Endothelial cell of umbilical vein (primary cell): ENCODE measurements around the gene SUDS3. TPM values are rescaled to one million over a fixed set of nuclear protein-coding genes. Genes with fewer than 3 reads are reported as not detected.

Experiments
- BruUV-seq: library from RNA; stranded (reverse); fragments of 400-500 nt; replicated peaks from 2 replicates; lab custom pipeline; 2021; lab: Mats Ljungman, UMichigan
- CTCF ChIA-PET: fragments of 300-600, 350-600 bp; sonication (Branson Sonifier 250); formaldehyde crosslinking; loops from one replicate; lab custom pipeline; 2021; ENCODE audit warnings: antibody characterized with exemption, inconsistent platforms; lab: Charles Lee
- POLR2A ChIA-PET: fragments of 300-600, 350-600 bp; sonication (Branson Sonifier 250); formaldehyde crosslinking; loops from one replicate; lab custom pipeline; 2021; ENCODE audit warnings: antibody characterized with exemption, inconsistent platforms; lab: Charles Lee
- DNase-seq: peaks from one replicate; pipeline ENCODE4 v3.0.0-alpha.2; 2011; ENCODE audit warnings: low read depth, low spot score
- FAIRE-seq: peaks from 2 replicates; lab custom pipeline; 2011; peaks lifted over from hg19 to GRCh38; lab: Jason Lieb, UNC
- H2AFZ ChIP-seq: 2 replicates; pipeline ENCODE4 v1.6.0; 2012; ENCODE audit warnings: low read depth, low read length, control low read depth, inconsistent platforms
- H3K27ac ChIP-seq: 2 replicates; pipeline ENCODE4 v1.5.1; 2011; ENCODE audit warnings: low read depth, mild to moderate bottlenecking, control low read depth, low read length, moderate library complexity; ENCODE audit not compliant: insufficient read depth
- H3K27me3 ChIP-seq, 2 experiments: 2 replicates each; pipeline versions ENCODE4 v1.6.0 to v1.6.1; 2011; ENCODE audit warnings: low read length in 2 of 2, mixed read lengths in 1 of 2; ENCODE audit not compliant: control insufficient read depth in 2 of 2, insufficient read depth in 2 of 2
- H3K36me3 ChIP-seq, 2 experiments: 2 replicates in 1 of 2; 3 replicates in 1 of 2; pipeline ENCODE4 v1.5.1; 2011; ENCODE audit warnings: low read length in 2 of 2, mild to moderate bottlenecking in 1 of 2, moderate library complexity in 1 of 2; ENCODE audit not compliant: control insufficient read depth in 2 of 2, insufficient read depth in 2 of 2; ENCODE audit errors: extremely low read depth in 1 of 2
- H3K4me1 ChIP-seq: 3 replicates; pipeline ENCODE4 v1.5.1; 2011; ENCODE audit warnings: mild to moderate bottlenecking, low read length; ENCODE audit not compliant: control insufficient read depth, insufficient read depth; ENCODE audit errors: extremely low read depth
- H3K4me2 ChIP-seq: 2 replicates; pipeline ENCODE4 v1.6.1; 2011; ENCODE audit warnings: low read length, control low read depth, mixed read lengths; ENCODE audit not compliant: insufficient read depth
- H3K4me3 ChIP-seq, 3 experiments: fragments of 200-600 bp in 1 of 3; sonication (generic), shearing (Covaris generic) in 1 of 3; replicated peaks in 1 of 3; 2 replicates each; pipeline ENCODE4 v1.5.1; 2011 to 2016; ENCODE audit warnings: control low read depth in 3 of 3, low read length in 3 of 3, mild to moderate bottlenecking in 2 of 3, inconsistent platforms in 1 of 3, low read depth in 1 of 3, moderate library complexity in 1 of 3; ENCODE audit not compliant: insufficient read depth in 1 of 3
- H3K79me2 ChIP-seq: 2 replicates; pipeline ENCODE4 v1.6.0; 2012; ENCODE audit warnings: low read length, inconsistent platforms; ENCODE audit not compliant: control insufficient read depth, insufficient read depth
- H3K9ac ChIP-seq: replicated peaks from 2 replicates; pipeline ENCODE3; 2011; ENCODE audit warnings: low read length, control low read depth; ENCODE audit not compliant: insufficient read depth; ENCODE audit errors: extremely low read depth
- H3K9me1 ChIP-seq: replicated peaks from 3 replicates; pipeline ENCODE4 v1.6.0; 2011; ENCODE audit warnings: mild to moderate bottlenecking, low read length; ENCODE audit not compliant: control insufficient read depth, insufficient read depth; ENCODE audit errors: extremely low read depth
- H3K9me3 ChIP-seq: replicated peaks from 2 replicates; pipeline ENCODE4 v1.5.1; 2012; ENCODE audit warnings: low read length, inconsistent platforms; ENCODE audit not compliant: control insufficient read depth, insufficient read depth
- H4K20me1 ChIP-seq: replicated peaks from 2 replicates; pipeline ENCODE3; 2011; ENCODE audit warnings: mild to moderate bottlenecking, low read length; ENCODE audit not compliant: control insufficient read depth, insufficient read depth; ENCODE audit errors: extremely low read depth
- EZH2 ChIP-seq: IDR thresholded peaks from 2 replicates; pipeline ENCODE4 v1.6.1; 2012; ENCODE audit warnings: borderline replicate concordance, low read depth, mild to moderate bottlenecking, moderate library complexity, low read length, inconsistent platforms; ENCODE audit not compliant: severe bottlenecking
- GATA2 ChIP-seq: IDR thresholded peaks from 2 replicates; pipeline ENCODE4 v1.7.0; 2011; ENCODE audit warnings: low read depth, mild to moderate bottlenecking, moderate library complexity, mixed read lengths, low read length; ENCODE audit not compliant: insufficient read length, insufficient read depth
- MYC ChIP-seq: IDR thresholded peaks from one replicate; pipeline ENCODE4 v1.6.1; 2011; ENCODE audit warnings: mild to moderate bottlenecking, low read depth, low read length
- POLR2A ChIP-seq: IDR thresholded peaks from 2 replicates; pipeline ENCODE4 v1.6.1; 2012; ENCODE audit warnings: low read depth, mild to moderate bottlenecking, control low read depth, low read length
- POLR2AphosphoS5 ChIP-seq: IDR thresholded peaks from 2 replicates; pipeline ENCODE4 v1.6.1; 2012; ENCODE audit warnings: low read depth, mild to moderate bottlenecking, control low read depth, low read length, moderate library complexity; ENCODE audit not compliant: insufficient read depth
- dilution Hi-C: fragments of 300-500 bp; cut with MboI; formaldehyde crosslinking; loops from one replicate; pipeline ENCODE4 v1.15.0; 2019; ENCODE audit warnings: low sequenced_read_pairs; ENCODE audit not compliant: extremely low pct_ligation_motif_present
- intact Hi-C: fragments of 100-400 bp; cut with micrococcal nuclease; formaldehyde crosslinking; loops from one replicate; pipeline ENCODE4 v1.10.0; 2022
- polyA plus RNA-seq, 4 experiments: library from polyadenylated mRNA; depleted of rRNA in 3 of 4; stranded (reverse) in 3 of 4; unstranded in 1 of 4; fragments of >200 nt; gene quantifications; 2 replicates each; pipeline versions ENCODE4 v1.2.1 to v1.2.3, GENCODE V29; 2011 to 2012; ENCODE audit warnings: missing spikeins in 1 of 4
- total RNA-seq: library from RNA; stranded (reverse); gene quantifications from 2 replicates; pipeline ENCODE4 v1.2.3, GENCODE V29; 2021
- TF ChIP-seq, protein P1 (sequence below), 2 donors: IDR thresholded peaks; 1 replicate in 1 of 2; 2 replicates in 1 of 2; pipeline ENCODE4 v1.5.1; 2011; ENCODE audit warnings: low read length in 2 of 2, mild to moderate bottlenecking in 2 of 2, moderate library complexity in 2 of 2, control low read depth in 1 of 2, inconsistent platforms in 1 of 2, low read depth in 1 of 2; ENCODE audit not compliant: insufficient read depth in 1 of 2; ENCODE audit errors: extremely low read depth in 1 of 2

The SUDS3 gene
- total and polyA plus RNA-seq, 2 donors (not counting 3 experiments of a cell fraction or from before 2014, with no cell fraction given) = 16.9 to 27.4 TPM

DNA sequence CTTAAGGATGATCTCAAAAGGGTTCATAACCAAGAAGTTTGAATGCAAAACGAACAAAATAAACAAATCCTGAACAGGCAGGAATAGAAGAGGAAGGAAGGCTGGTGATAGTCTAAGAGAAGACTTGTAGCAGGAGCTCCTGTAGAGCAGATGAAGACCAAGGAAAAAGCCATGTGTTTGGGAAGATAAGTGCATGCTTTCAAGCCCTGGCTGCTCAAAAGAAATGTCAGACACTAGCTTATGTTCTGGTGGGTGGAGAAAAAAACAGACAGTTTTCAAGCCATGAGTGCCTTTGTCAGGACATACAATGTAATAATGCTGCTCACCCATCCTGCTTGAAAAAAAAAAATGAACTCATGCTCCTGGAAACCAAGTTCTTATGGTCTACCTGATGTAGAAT is 31.0 kb upstream of the SUDS3 start:
- BruUV-seq = no TSS peak
- DNase-seq (no peak), FAIRE-seq (no peak)
- no peak overlapping the region for H2AFZ ChIP-seq
- H3K9me1 ChIP-seq = no peaks in the 10 kb centered on the region
- H3K27ac ChIP-seq = no peak overlapping the region
- intact Hi-C loops = no loop called here
- dilution Hi-C loops = no loop called here
- TF ChIP-seq POLR2A (no peak), EZH2 (no peak), MYC (no peak), GATA2 (no peak), POLR2AphosphoS5 (no peak)
- TF ChIP-seq, protein P1, sequence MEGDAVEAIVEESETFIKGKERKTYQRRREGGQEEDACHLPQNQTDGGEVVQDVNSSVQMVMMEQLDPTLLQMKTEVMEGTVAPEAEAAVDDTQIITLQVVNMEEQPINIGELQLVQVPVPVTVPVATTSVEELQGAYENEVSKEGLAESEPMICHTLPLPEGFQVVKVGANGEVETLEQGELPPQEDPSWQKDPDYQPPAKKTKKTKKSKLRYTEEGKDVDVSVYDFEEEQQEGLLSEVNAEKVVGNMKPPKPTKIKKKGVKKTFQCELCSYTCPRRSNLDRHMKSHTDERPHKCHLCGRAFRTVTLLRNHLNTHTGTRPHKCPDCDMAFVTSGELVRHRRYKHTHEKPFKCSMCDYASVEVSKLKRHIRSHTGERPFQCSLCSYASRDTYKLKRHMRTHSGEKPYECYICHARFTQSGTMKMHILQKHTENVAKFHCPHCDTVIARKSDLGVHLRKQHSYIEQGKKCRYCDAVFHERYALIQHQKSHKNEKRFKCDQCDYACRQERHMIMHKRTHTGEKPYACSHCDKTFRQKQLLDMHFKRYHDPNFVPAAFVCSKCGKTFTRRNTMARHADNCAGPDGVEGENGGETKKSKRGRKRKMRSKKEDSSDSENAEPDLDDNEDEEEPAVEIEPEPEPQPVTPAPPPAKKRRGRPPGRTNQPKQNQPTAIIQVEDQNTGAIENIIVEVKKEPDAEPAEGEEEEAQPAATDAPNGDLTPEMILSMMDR (IDR thresholded peaks at IDR 0.05; ENCODE audit: extremely low read depth in 1 of 2, insufficient read depth in 1 of 2, low read depth in 1 of 2, low read length in 2 of 2) = no peak
- no peaks in the 10 kb centered on the region for H3K27me3 ChIP-seq
- no peaks in the 10 kb centered on the region for H4K20me1 ChIP-seq
- CTCF ChIA-PET = interaction anchor here (1.0 to 1.3 kb wide), 3 partner anchors 13 to 109 kb away, joined by 3 to 4 read pairs (median 3); no protein-coding TSS in a partner anchor
- H3K9me3 ChIP-seq = no peaks in the 10 kb centered on the region
- peaks cover 37% of the 10 kb centered on the region for H3K79me2 ChIP-seq
- POLR2A ChIA-PET = no interaction called here
- H3K4me3 ChIP-seq = no peak overlapping the region
- no peak overlapping the region for H3K9ac ChIP-seq
- no peaks in the 10 kb centered on the region for H3K4me1 ChIP-seq
- no peak overlapping the region for H3K4me2 ChIP-seq
- H3K36me3 ChIP-seq = no peaks in the 10 kb centered on the region

GRCh38 chr12:118346895-118347294 is 29.5 kb upstream of the SUDS3 start:
- dilution Hi-C loops = no loop called here
- BruUV-seq = no TSS peak
- FAIRE-seq (no peak), DNase-seq (no peak)
- Histone ChIP-seq H2AFZ (no peak overlapping the region), H3K9me1 (no peaks in the 10 kb centered on the region), H3K27me3 (no peaks in the 10 kb centered on the region), H3K79me2 (peaks cover 37% of the 10 kb centered on the region), H3K4me3 (no peak overlapping the region), H3K9me3 (no peaks in the 10 kb centered on the region), H3K4me1 (no peaks in the 10 kb centered on the region), H4K20me1 (no peaks in the 10 kb centered on the region), H3K27ac (no peak overlapping the region), H3K9ac (no peak overlapping the region), H3K36me3 (no peaks in the 10 kb centered on the region), H3K4me2 (no peak overlapping the region)
- TF ChIP-seq MYC = no peak
- ChIA-PET CTCF (interaction anchor here (0.9 to 1.6 kb wide), 3 partner anchors 10 to 31 kb away, joined by 3 to 5 read pairs (median 5); no protein-coding TSS in a partner anchor), POLR2A (no interaction called here)
- intact Hi-C loops = no loop called here
